ENCODE data around the gene DPH2.

Gene DPH2

DNA sequence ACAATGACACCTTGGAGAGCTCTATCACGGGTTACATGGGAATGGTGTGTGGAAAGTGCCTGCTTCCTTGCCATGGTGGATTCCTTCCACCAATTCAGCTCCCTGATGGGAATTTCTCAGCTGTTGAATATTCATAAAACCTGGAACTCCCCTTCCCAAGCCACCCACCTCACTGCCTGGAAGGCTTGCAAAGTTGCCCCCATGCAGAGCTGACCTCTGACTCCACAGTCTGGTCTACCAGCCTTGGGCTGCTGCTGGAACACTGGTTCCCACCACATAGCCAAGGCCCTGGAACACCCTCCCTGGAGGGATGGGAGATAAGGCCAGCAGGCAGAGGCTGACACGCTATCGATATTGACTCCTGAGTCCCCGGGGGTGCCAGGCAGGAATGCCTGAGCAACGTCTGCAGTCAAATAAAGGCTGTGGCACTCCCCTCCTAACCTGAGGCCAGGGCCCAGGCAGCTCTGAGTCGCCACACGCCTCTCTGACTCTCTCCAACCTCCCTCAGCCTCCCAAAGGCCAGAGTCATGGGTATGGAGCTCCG is 30.4 kb downstream of the DPH2 start:
- DNase-seq (ENCODE audit: low spot score), result no peak

GRCh38 chr1:44002165-44002564 is 32.4 kb downstream of the DPH2 start:
- no peak for DNase-seq (ENCODE audit: low spot score)

DNA sequence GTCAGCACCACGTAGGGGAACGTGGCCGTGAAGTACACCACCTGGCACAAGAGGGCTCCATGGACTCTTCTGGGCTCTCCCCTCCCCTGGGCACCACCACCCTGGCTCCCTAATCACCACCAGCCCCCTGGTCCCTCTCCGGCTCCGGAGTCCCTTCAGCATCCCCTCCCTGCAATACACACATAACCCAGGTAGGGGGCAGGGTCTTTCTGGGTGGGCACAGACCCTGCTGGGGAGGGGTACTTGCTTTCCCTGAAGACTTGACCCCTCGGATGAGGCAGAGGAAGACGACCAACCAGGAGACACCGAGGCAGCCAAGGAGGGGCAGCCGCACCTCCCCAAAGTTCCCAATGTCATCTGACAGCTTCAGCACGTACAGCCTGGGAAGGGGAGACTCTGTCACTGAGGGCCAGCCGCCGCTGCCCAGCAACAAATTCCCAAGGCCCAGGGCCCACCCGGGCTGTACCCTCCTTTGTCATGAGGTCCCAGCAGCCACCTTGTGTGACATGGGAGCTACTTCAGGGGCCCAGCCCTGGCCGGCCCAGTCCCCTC is 32.9 kb downstream of the DPH2 start:
- DNase-seq (ENCODE audit: low spot score), result no peak

- no peak for DNase-seq (ENCODE audit: low spot score)
These were observed 38.4 kb downstream of the DPH2 start for GRCh38 chr1:44008259-44008658.

GRCh38 chr1:44010935-44011471 is 41.2 kb downstream of the DPH2 start:
- no peak for DNase-seq (ENCODE audit: low spot score)

DNA sequence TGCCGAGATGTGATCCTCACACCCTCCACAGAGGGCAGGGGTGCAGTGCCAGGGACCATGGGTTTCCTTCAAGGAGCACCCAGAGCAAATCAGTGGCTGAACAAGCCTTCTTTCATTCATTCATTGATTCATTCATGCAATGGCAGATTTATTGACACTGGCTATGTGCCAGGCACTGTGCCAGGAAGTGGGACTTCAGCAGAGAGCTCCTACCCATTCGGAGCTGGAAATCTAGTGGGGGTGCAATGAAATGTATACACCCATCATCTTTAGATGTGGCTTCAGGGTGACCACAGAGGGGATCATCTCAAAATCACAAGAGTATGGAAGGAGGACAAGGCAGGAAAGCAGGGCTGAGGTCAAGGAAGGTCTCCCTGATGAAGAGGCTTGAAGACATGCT is 42.6 kb downstream of the DPH2 start:
- no peak for DNase-seq (ENCODE audit: low spot score)

- no peak for DNase-seq (ENCODE audit: low spot score)
These were observed 43.3 kb downstream of the DPH2 start for GRCh38 chr1:44012941-44013609.

GRCh38 chr1:44013949-44014348 is 44.1 kb downstream of the DPH2 start:
- no peak for DNase-seq (ENCODE audit: low spot score)

DNA sequence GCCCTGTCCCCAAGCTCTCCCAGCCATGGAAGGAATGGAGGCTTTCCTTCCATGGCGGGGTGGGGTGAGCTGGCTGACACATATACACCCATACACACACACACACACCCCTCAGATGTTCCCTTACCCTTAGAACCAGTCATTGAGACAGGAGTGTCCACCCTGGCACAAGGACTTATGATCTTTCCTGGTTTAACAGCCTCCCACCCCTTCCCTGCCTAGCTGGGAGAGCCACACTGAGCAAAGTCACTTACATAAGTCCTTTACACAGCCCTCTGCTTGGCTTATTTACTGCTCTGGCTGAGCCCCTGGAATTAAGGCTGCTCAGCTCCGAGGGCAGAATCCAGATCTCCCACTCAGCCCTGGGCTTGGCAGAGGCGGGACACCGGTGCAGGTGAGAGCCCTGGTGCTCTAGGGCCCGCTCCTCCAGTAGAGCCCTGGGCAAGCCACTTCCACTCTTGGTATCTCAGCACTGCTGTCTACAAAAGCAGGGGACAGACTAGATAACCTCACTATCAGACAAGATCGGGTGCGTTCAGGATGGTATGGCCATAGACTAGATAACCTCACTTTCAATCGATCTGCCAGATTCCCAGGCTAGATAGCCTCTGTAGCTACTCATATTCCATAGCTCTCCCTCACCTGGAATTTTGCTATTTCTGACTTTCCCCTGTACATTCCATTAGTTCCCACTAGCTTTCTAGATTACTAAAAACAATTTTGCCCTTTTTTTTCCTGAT is 44.7 kb downstream of the DPH2 start:
- no peak for DNase-seq (ENCODE audit: low spot score)

DNA sequence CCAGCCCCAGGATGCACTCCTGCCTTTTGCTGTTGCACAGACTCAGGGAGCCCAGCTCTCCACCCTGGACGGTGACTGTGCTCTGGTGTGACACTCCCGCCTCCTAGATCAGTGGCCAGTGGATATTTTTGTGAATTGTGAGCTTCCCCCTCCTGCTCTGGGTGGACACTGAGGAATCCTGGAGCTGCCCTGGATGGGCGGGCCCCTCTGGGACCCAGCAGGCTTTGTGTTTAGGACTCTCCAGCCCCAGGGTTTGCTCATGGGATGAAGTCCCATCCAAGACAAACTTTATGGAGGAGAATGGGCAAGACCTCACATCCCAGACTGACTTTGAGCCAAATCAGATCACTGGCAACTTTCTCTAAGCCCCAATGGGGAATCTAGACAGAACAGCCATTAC is 45.4 kb downstream of the DPH2 start:
- no peak for DNase-seq (ENCODE audit: low spot score)

DNA sequence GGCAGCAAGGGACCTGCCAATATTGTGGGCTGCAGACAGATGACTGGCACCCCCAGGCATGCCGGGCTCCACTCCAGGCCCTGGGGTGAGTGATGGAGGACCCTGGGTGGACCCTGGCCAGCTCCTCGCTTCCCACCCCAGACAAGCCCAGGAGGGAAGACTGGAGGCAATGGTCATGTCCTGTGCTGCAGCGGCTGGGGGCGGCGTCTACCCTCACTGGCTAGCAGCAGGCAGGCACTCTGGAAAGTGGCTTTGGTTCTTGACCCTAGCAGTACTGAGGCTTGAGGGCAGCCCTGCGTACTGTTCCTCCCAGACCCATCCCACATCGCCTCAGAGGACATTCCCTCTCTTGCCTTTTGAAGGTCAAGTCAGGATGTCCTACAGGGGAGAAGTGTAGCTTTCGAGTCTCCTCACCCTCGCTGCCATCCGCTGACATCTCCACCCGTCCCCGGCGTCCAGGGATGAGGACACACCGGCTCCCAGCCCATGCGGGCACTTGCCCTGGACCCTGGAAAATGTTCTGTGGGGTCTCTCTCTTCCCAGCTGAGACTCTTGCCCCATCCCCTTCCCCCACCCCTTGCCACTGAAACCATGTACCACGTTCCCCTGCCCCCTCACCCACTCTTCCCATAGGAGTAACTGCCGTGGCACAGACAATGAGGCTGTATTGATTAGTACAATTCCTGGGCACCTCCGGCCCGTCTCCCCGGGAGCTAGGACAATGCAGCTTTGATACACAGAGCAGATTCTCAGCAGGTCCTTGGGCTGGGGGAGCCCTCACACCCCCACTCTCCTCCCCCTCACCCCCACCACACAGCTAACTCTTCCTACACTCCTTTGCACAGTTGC is 46.5 kb downstream of the DPH2 start:
- DNase-seq (ENCODE audit: low spot score), result no peak

- no peak for DNase-seq (ENCODE audit: low spot score)
These were observed 47.1 kb downstream of the DPH2 start for GRCh38 chr1:44016890-44017400.

DNA sequence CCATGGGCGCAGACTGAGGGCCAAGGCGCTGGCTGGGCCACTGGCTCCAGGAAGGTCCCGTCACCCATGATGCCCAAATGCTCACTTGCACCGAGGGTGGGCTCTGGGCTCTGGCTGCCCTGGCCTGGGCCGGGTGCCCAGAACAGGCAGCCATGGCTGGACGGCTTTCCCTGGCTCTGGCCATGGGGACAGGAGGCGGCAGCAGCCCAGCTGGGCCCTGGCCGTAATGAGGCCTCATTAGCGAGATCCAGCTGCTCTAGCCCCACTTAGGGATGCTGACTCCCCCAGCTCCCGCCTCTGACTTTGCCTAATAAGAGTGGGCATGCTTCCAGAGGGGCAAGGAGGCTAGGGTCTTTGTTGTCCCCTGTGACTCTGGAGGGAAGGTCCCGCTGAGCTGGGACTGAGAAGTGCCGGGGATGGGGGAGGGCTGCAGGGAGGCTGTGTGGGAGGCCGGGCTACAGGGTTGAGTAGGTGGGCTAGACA is 49.7 kb downstream of the DPH2 start:
- no peak for DNase-seq (ENCODE audit: low spot score)

- DNase-seq (ENCODE audit: low spot score), result no peak
These were observed 50.7 kb downstream of the DPH2 start for GRCh38 chr1:44020464-44020863.

DNA sequence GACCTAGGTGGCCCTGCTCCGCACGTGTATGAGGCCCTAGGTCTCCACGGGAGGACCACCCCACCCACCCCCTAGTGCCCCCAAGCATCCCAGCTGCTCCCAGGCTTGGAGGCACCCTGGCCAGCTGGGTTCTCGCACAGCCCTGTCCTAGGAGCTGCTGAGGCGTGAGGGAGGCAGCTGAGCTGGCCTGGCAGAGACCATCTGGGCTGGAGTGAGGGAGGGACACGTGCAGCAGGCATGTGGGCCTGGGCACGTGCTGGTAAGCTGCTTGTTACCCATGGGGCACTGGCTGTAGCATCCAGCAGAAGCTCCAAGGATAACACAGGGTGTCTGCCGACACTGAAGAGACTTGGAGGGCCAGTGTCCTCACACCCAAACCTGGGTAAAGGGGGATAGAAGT is 51.3 kb downstream of the DPH2 start:
- no peak for DNase-seq (ENCODE audit: low spot score)

GRCh38 chr1:44021581-44022321 is 51.9 kb downstream of the DPH2 start:
- DNase-seq (ENCODE audit: low spot score), result no peak

Data from COLO829 (cell line).